GM12891 (cell line): ENCODE data around the gene CDKN2AIP. TPM values are rescaled to one million over a fixed set of nuclear protein-coding genes. Genes with fewer than 3 reads are reported as not detected.

ENCODE experiments used
- DNase-seq: peaks from one replicate; pipeline ENCODE4 v3.0.0; 2011; ENCODE audit warnings: low spot score; ENCODE audit not compliant: insufficient read length
- FAIRE-seq: peaks from 2 replicates; lab custom pipeline; 2011; peaks lifted over from hg19 to GRCh38; lab: Jason Lieb, UNC
- PAX5 ChIP-seq: IDR thresholded peaks from 2 replicates; pipeline ENCODE4 v1.6.1; 2011; ENCODE audit warnings: low read length, moderate library complexity, mild to moderate bottlenecking; ENCODE audit not compliant: insufficient read depth, severe bottlenecking
- POLR2A ChIP-seq: IDR thresholded peaks from 2 replicates; pipeline ENCODE4 v1.6.1; 2011; ENCODE audit warnings: low read depth, low read length, control low read depth
- POLR2AphosphoS5 ChIP-seq: IDR thresholded peaks from 2 replicates; pipeline ENCODE4 v1.6.1; 2011; ENCODE audit warnings: low read depth, low read length, control low read depth
- POU2F2 ChIP-seq: IDR thresholded peaks from 2 replicates; pipeline ENCODE4 v1.6.1; 2011; ENCODE audit warnings: low read depth, mild to moderate bottlenecking, control low read depth, low read length, moderate library complexity
- SPI1 ChIP-seq: IDR thresholded peaks from 2 replicates; pipeline ENCODE4 v1.6.1; 2011; ENCODE audit warnings: low read depth, low read length, control low read depth
- TAF1 ChIP-seq: IDR thresholded peaks from 2 replicates; pipeline ENCODE4 v1.6.1; 2011; ENCODE audit warnings: low read depth, low read length, control low read depth
- polyA plus RNA-seq: library from polyadenylated mRNA; unstranded; fragments of >200 nt; gene quantifications from one replicate; pipeline ENCODE4 v1.2.1, GENCODE V29; 2012; ENCODE audit warnings: low read depth, missing spikeins, inconsistent platforms; ENCODE audit not compliant: missing spikeins

CDKN2AIP gene, protein sequence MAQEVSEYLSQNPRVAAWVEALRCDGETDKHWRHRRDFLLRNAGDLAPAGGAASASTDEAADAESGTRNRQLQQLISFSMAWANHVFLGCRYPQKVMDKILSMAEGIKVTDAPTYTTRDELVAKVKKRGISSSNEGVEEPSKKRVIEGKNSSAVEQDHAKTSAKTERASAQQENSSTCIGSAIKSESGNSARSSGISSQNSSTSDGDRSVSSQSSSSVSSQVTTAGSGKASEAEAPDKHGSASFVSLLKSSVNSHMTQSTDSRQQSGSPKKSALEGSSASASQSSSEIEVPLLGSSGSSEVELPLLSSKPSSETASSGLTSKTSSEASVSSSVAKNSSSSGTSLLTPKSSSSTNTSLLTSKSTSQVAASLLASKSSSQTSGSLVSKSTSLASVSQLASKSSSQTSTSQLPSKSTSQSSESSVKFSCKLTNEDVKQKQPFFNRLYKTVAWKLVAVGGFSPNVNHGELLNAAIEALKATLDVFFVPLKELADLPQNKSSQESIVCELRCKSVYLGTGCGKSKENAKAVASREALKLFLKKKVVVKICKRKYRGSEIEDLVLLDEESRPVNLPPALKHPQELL
- 10.6 TPM for polyA plus RNA-seq

DNA sequence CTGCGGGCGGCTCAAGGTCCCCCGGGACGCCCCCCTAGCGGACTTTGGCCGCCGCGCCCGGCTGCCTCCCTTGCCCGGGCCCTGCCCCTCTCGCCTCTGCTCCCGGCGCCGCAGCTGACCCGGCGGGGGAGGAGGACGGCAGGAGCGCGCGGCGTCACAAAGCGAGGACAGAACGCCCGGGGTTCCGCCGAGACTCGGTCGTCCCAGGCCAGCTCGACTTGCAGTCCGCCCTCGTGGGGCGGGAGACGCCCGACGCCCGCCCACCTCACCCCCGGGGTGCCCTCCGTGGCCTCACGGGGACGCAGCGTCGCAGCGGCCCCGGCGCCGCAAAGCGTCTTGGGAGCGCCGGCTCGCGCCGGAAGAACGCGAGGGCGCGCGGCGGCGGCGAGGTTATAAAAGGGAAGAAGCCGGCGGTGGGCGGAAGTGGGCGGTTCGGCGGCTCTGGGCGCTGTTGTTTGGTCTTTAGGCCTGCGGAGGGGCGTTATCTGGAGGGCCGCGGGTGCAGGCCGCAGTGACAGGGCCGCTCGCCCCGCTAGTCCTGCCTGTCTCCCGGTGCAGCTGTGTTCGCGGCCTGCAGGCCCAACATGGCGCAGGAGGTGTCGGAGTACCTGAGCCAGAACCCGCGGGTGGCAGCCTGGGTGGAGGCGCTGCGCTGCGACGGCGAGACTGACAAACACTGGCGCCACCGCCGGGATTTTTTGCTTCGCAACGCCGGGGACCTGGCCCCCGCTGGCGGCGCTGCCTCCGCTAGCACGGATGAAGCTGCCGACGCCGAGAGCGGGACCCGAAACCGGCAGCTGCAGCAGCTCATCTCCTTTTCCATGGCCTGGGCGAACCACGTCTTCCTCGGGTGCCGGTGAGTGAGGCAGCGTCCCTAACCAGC lies at the start of gene CDKN2AIP:
Gene CDKN2AIP (plus strand): TSS at position 423 of the 883 bp plus-strand sequence. CDS start 162 bp downstream, at position 585.
- no peak for TF ChIP-seq PAX5
- peak; percentile 87 for TF ChIP-seq TAF1
- TF ChIP-seq POU2F2 = no peak
- TF ChIP-seq POLR2A = peak; percentile 87
- TF ChIP-seq POLR2AphosphoS5 = peak; percentile 86
- TF ChIP-seq SPI1 = peak; percentile 58
- FAIRE-seq (peak; percentile 94), DNase-seq (peak; percentile 84)

DNA sequence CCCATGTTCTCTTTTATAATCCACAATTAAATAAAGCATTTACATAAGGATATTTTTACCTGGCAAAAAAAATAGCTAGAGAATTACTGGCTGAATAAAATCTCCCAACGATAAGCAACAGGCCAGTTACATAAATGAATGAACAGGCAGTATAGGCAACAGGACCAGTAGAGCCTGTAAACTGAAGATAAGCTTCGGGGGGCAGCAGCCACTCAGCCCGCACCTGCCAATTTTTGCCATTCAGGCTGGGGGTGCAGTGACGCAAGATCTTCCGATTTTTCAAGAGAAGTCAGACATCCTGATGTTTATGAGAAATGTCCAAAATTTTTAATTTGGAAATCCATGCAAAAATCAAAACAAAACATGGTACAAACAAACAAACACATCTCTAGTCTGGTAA lies 49.0 kb upstream of the CDKN2AIP start:
- TF ChIP-seq TAF1 (no peak), POLR2A (no peak), SPI1 (no peak), PAX5 (no peak), POU2F2 (no peak), POLR2AphosphoS5 (no peak)
- DNase-seq = no peak
- FAIRE-seq = no peak

DNA sequence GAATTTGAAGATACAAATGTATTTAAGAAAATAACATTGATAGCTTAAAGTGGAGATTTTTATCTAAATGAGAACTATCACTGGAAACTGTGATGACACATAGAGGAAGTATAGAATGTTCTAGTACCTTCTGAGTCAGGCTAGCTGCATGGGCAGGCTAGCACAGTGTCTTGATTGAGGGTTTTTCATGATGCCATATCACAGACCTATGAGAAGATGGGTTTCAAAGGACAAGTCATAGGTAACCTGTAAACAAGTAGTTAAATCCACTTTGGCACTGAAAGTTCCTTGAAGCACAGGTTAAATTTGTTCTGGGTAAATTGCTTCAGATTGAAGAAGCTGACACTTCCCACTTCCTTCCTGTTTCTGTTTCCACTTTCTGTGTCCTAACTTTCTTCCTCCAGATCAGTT lies 48.2 kb upstream of the CDKN2AIP start:
- TF ChIP-seq TAF1 = no peak
- TF ChIP-seq SPI1 = no peak
- TF ChIP-seq POU2F2 = no peak
- FAIRE-seq = no peak
- DNase-seq = no peak

DNA sequence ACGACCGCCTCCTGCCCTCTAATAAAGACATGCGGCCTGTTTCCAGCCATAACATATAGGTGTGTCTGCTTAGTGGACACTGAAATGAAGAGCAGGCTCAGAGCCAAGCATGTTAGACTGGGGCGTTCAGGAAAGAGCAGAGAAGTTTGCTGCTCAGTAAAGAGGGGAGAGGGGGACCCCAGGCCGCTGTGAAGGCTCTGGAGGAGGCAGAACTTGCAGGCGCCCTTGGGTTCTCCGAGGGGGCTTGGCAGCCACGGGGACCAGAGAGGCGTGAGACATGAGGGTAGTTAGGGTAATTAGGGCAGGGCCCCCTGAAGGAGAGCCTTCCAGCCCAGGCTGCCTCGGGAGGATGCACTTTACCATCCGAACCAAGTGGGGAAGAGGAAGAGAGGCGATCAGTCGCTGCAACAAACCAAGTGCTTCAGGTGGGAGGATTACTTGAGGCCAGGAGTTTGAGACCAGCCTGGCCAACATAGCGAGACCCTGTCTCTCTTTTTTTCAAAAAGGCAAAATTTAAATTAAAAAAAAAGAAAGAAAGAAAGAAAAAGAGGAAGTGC lies 46.6 kb upstream of the CDKN2AIP start:
- no peak for TF ChIP-seq POLR2A
- TF ChIP-seq SPI1 = no peak
- no peak for TF ChIP-seq PAX5
- no peak for TF ChIP-seq TAF1
- no peak for TF ChIP-seq POU2F2
- TF ChIP-seq POLR2AphosphoS5 = no peak
- DNase-seq (no peak), FAIRE-seq (no peak)

DNA sequence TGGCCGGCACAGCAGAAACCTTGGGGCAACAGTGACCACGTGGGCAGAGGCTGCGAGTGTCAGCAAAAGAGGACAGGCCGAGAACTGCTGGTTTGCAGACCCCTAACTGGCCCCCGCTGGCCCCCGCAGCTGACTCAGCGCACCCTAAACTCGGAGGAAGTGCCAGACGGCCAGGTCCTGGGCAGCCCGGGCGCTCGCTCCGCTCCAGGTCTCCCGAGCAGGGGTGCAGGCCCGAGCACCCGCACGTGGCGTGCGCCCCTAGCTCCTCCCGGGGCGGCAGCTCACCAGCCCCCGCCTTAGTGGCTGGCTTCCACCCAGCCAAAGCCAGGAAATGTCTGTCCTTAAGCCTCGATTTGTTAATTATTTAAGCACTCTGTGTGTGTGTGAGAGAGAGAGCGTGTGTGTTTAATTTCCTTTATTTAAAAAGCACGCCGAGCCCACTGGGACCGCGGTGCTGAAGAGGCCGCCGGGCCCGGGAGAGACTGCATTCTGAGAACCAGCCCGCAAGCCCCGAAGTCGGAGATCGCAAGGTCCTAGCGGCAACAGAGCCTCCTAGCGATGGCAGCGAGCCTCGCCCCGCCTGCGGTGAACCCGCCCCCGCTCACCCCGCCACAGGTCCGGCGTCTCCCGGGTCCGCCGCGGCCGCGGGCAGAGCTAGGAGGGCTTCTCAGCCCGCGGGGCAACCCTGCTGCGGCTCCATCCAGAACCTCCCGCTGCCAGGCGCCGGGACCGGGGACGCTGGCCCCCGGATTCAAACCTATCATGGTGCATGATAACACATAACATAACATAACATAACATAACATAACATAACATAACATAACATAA lies 45.9 kb upstream of the CDKN2AIP start:
- DNase-seq = peak; percentile 64
- FAIRE-seq = peak; percentile 81
- no peak for TF ChIP-seq PAX5
- TF ChIP-seq SPI1 = peak; percentile 94

DNA sequence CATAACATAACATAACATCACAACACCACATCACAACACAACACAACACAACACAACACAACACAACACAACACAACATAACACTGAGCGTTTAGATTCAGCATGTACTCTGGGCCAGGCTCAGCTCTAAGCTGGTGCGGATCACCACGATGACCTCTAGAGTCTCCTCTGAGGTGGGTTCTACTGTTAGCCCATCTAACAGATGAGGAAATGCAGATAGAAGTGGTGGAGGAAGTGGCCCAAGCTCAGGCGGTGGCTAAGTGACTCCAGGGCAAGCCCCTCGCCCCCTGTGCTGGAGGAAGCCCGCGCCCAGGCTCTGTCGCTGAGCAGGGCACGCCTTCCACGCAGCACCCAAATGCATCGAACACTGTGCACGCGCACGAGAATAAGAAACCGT lies 45.3 kb upstream of the CDKN2AIP start:
- DNase-seq (no peak), FAIRE-seq (peak; percentile 16)
- TF ChIP-seq POLR2AphosphoS5 = no peak
- no peak for TF ChIP-seq POU2F2
- TF ChIP-seq PAX5 = no peak
- no peak for TF ChIP-seq TAF1

DNA sequence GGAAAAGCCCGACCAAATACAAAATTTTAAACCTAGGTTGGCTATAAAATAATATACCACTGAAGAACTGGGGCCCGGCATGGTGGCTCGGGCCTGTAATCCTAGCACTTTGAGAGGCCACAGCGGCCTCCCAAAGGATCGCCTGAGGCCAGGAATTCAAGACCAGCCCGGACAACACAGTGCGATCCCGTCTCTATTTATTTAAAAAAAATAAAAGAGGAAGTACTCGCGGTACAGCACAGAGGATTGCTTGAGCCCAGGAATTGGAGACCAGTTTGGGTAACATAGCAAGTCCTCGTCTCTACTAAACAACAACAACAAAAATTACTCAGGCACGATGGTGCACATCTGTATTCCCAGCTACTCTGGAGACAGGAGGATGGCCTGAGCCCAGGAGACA lies 44.8 kb upstream of the CDKN2AIP start:
- FAIRE-seq (no peak), DNase-seq (no peak)
- TF ChIP-seq POLR2AphosphoS5 (no peak), SPI1 (no peak), POU2F2 (no peak), PAX5 (no peak), POLR2A (no peak), TAF1 (no peak)

DNA sequence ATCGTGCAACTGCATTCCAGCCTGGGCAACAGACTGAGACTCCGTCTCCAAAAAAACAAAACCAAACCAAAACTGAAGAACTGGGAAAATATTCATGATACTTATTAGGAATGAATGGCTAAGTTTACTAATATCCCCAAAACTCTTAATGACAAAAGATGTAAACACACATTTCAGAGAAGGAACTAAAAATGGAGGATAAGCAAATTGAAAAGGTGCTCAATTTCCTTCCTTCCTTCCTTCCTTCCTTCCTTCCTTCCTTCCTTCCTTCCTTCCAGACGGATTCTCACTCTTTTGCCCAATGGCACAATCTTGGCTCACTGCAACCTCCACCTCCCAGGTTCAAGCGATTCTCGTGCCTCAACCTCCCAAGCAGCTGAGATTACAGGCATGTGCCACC lies 44.4 kb upstream of the CDKN2AIP start:
- no peak for TF ChIP-seq POLR2AphosphoS5
- TF ChIP-seq POLR2A = no peak
- TF ChIP-seq POU2F2 = no peak
- no peak for TF ChIP-seq TAF1
- no peak for TF ChIP-seq SPI1
- TF ChIP-seq PAX5 = no peak
- FAIRE-seq (no peak), DNase-seq (no peak)

DNA sequence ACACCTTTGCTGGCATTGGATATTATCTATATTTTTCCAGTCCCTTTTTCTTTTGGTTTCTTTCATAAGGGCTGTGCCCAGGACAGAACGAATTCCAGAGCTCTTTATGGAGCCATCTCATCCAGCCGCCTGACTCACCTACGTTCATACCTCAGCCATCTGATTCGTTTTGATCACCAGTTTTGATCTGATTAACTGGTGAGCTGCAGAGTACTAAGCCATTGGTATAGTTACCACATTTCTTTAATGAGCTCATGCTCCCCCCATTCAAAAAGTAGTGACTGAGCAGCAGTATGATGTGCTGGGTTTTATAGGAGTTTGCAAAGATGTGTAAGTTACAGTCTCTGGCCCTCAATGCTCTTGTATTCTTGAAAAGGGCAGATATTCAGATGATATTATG lies 43.0 kb upstream of the CDKN2AIP start:
- FAIRE-seq (no peak), DNase-seq (no peak)
- TF ChIP-seq POLR2A (no peak), SPI1 (no peak), PAX5 (no peak), POU2F2 (no peak), TAF1 (no peak), POLR2AphosphoS5 (no peak)
